A673 (cell line): Measurements from ENCODE around the gene GXYLT2. TPM values are rescaled to one million over a fixed set of nuclear protein-coding genes. Genes with fewer than 3 reads are reported as not detected.

Experiments used
- BruUV-seq: library from RNA; stranded (reverse); fragments of 400-500 nt; replicated peaks from 2 replicates; lab custom pipeline; 2021; lab: Mats Ljungman, UMichigan
- CTCF ChIA-PET: fragments of 300-600 bp; sonication (Branson Sonifier 250); formaldehyde crosslinking; loops from one replicate; lab custom pipeline; 2022; ENCODE audit warnings: antibody characterized with exemption; lab: Charles Lee
- POLR2A ChIA-PET: fragments of 300-600 bp; sonication (Branson Sonifier 250); formaldehyde crosslinking; loops from one replicate; lab custom pipeline; 2022; ENCODE audit warnings: antibody characterized with exemption; ENCODE audit not compliant: low non-redundant PET; lab: Charles Lee
- DNase-seq: peaks from one replicate; pipeline ENCODE4 v3.0.0-alpha.2; 2015; ENCODE audit warnings: low spot score
- H3K27ac ChIP-seq: fragments of 200-600 bp; sonication (generic); 2 replicates; pipeline ENCODE4 v1.5.1; 2016; ENCODE audit warnings: mixed run types, low read depth, mild to moderate bottlenecking, mixed read lengths, antibody characterized with exemption, low read length; ENCODE audit not compliant: poor library complexity, severe bottlenecking
- H3K27me3 ChIP-seq: fragments of 200-600 bp; sonication (generic); replicated peaks from 2 replicates; pipeline ENCODE4 v1.6.1; 2017; ENCODE audit warnings: mixed run types, low read depth, mild to moderate bottlenecking, mixed read lengths, antibody characterized with exemption, low read length; ENCODE audit not compliant: insufficient read depth, poor library complexity
- H3K36me3 ChIP-seq: fragments of 200-600 bp; sonication (generic); 2 replicates; pipeline ENCODE4 v1.6.1; 2016; ENCODE audit warnings: mixed run types, mild to moderate bottlenecking, mixed read lengths, antibody characterized with exemption, low read length; ENCODE audit not compliant: insufficient read depth, poor library complexity, severe bottlenecking
- H3K4me1 ChIP-seq: fragments of 200-600 bp; sonication (generic); 2 replicates; pipeline ENCODE4 v1.6.1; 2017; ENCODE audit warnings: mixed run types, mild to moderate bottlenecking, mixed read lengths, antibody characterized with exemption, low read length; ENCODE audit not compliant: insufficient read depth, poor library complexity, severe bottlenecking
- H3K4me3 ChIP-seq: fragments of 200-600 bp; sonication (generic); 2 replicates; pipeline ENCODE4 v1.5.1; 2016; ENCODE audit warnings: low read depth, mixed run types, mild to moderate bottlenecking, mixed read lengths, low read length; ENCODE audit not compliant: poor library complexity, severe bottlenecking
- H3K9me3 ChIP-seq: fragments of 200-600 bp; sonication (generic); 2 replicates; pipeline ENCODE4 v1.6.1; 2016; ENCODE audit warnings: mixed run types, low read depth, mild to moderate bottlenecking, mixed read lengths, antibody characterized with exemption, low read length; ENCODE audit not compliant: poor library complexity, severe bottlenecking
- EZH2 ChIP-seq: fragments of 200-600 bp; sonication (generic); IDR thresholded peaks from 2 replicates; pipeline ENCODE4 v1.6.1; 2017; ENCODE audit warnings: borderline replicate concordance, low read depth, mild to moderate bottlenecking, mixed read lengths, antibody characterized with exemption, low read length; ENCODE audit not compliant: poor library complexity, severe bottlenecking
- intact Hi-C: fragments of 100-400 bp; cut with micrococcal nuclease; formaldehyde crosslinking; loops from one replicate; pipeline ENCODE4 v1.10.0; 2022; ENCODE audit not compliant: unreplicated experiment
- total RNA-seq: library from RNA; stranded (reverse); gene quantifications from 2 replicates; pipeline ENCODE4 v1.2.3, GENCODE V29; 2021
- TF ChIP-seq, protein P1 (sequence below): fragments of 300-800, 200-600 bp; sonication (generic); conservative IDR thresholded peaks from 2 replicates; pipeline ENCODE4 v1.5.1; 2017; ENCODE audit warnings: low read depth, mild to moderate bottlenecking, antibody characterized with exemption, low read length, moderate library complexity, mixed read lengths

The GXYLT2 gene
- total RNA-seq, 1 experiment from 2014 or later: 10.7 TPM

DNA sequence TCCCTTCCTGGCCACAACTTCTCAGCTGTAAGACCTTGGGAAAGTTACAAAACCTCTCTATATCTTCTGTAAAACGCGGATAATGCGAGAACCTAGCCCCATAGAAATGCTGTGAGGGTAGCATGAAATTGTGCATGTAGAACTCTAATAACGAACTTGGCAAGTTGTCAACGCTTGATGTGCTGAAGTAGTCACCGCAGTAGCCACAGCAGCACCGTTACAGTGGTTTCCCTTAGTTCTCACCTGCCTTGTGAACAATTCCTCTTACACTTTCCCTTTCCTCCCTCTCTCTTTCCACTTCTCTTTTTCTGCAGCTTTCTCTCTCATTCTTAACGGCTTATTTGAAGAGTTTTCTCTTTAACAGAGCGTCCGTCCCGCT, 39.2 kb upstream of the GXYLT2 start:
- TF ChIP-seq, protein P1, sequence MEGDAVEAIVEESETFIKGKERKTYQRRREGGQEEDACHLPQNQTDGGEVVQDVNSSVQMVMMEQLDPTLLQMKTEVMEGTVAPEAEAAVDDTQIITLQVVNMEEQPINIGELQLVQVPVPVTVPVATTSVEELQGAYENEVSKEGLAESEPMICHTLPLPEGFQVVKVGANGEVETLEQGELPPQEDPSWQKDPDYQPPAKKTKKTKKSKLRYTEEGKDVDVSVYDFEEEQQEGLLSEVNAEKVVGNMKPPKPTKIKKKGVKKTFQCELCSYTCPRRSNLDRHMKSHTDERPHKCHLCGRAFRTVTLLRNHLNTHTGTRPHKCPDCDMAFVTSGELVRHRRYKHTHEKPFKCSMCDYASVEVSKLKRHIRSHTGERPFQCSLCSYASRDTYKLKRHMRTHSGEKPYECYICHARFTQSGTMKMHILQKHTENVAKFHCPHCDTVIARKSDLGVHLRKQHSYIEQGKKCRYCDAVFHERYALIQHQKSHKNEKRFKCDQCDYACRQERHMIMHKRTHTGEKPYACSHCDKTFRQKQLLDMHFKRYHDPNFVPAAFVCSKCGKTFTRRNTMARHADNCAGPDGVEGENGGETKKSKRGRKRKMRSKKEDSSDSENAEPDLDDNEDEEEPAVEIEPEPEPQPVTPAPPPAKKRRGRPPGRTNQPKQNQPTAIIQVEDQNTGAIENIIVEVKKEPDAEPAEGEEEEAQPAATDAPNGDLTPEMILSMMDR: no peak
- TF ChIP-seq EZH2: no peak
- Histone ChIP-seq H3K36me3 (no peaks in the 10 kb centered on the region), H3K27me3 (no peaks in the 10 kb centered on the region), H3K4me3 (peak overlapping the region; percentile 67), H3K9me3 (no peaks in the 10 kb centered on the region), H3K27ac (no peak overlapping the region), H3K4me1 (no peaks in the 10 kb centered on the region)
- DNase-seq: no peak
- BruUV-seq: no TSS peak
- intact Hi-C loops: loop anchor here (5.0 kb wide), 2 partner anchors 39 to 244 kb away; partner anchors contain the start of gene GXYLT2
- ChIA-PET CTCF (no interaction called here), POLR2A (no interaction called here)

DNA sequence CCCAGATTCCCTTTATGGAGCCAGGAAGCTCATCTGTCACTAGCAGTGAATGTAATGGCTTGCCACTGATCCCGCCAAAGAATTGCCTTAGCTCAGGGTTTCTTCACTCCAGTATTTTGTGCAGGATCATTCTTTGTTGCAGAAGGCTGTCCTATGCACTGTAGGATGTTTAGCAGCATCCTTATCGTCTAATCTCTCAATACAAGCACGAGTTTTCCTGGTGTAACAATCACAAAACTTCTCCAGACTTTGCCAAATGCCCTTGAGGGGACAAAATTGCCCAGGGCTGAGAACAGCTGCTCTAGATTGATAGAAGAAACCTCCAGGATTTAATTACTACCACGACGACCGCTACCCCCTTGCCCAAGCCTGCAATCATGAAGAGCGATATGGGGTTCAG, 32.8 kb upstream of the GXYLT2 start:
- no peaks in the 10 kb centered on the region for H3K36me3 ChIP-seq
- no peaks in the 10 kb centered on the region for H3K4me1 ChIP-seq
- intact Hi-C loops: loop anchor here (10.0 kb wide), 1 partner anchor 200 kb away; no protein-coding TSS in a partner anchor
- TF ChIP-seq EZH2: no peak
- TF ChIP-seq, protein P1: no peak
- H3K27ac ChIP-seq: no peak overlapping the region
- no peaks in the 10 kb centered on the region for H3K9me3 ChIP-seq
- ChIA-PET CTCF (no interaction called here), POLR2A (no interaction called here)
- no TSS peak for BruUV-seq
- no peaks in the 10 kb centered on the region for H3K27me3 ChIP-seq
- DNase-seq: no peak
- H3K4me3 ChIP-seq: no peak overlapping the region

DNA sequence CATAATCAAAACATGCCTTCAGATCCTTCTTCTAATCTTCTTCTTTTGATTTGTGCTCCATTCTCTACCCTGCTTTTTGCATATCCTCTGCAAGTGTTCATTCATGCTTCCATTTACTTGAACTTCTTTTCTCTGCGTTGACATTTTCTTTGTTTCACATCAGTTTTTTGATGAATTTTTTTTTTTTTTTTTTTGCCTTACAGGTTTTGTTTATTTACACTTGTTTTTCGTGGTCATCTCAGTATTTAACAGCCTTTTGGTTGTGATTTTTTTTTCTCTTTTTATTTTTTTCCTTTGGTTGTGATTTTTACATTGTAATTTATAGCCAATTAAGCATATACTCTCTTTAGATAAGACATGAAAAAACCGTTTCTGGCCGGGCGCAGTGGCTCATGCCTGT, 27.8 kb upstream of the GXYLT2 start:
- BruUV-seq: no TSS peak
- no peaks in the 10 kb centered on the region for H3K4me1 ChIP-seq
- no peaks in the 10 kb centered on the region for H3K36me3 ChIP-seq
- no peaks in the 10 kb centered on the region for H3K27me3 ChIP-seq
- no peak overlapping the region for H3K27ac ChIP-seq
- CTCF ChIA-PET: no interaction called here
- TF ChIP-seq EZH2: no peak
- TF ChIP-seq, protein P1: no peak
- no peaks in the 10 kb centered on the region for H3K9me3 ChIP-seq
- DNase-seq: no peak
- H3K4me3 ChIP-seq: no peak overlapping the region
- POLR2A ChIA-PET: no interaction called here
- intact Hi-C loops: no loop called here
